Ovary (tissue), 9 donors: ENCODE data around the gene KLHL33. TPM values are rescaled to one million over a fixed set of nuclear protein-coding genes. Genes with fewer than 3 reads are reported as not detected.
A peak's percentile ranks its signal among the peaks of the same experiment; 100 is the strongest.

Source experiments
- DNase-seq, 5 donors: peaks; one replicate each; pipeline ENCODE4 v3.0.0-alpha.2; 2019 to 2020
- H3K27ac ChIP-seq, 2 donors: fragments of 200-600 bp; one replicate each; pipeline versions ENCODE4 v1.5.1 to v1.8.0; 2019 to 2022
- H3K27me3 ChIP-seq: fragments of 200-600 bp; one replicate; pipeline ENCODE4 v1.8.0; 2022
- H3K36me3 ChIP-seq: fragments of 200-600 bp; sonication (generic); one replicate; pipeline ENCODE4 v1.5.1; 2019
- H3K4me1 ChIP-seq: one replicate; pipeline ENCODE4 v1.8.1; 2013; ENCODE audit warnings: mild to moderate bottlenecking, moderate library complexity; ENCODE audit not compliant: insufficient read depth
- H3K4me3 ChIP-seq: fragments of 200-600 bp; sonication (generic); one replicate; pipeline ENCODE4 v1.5.1; 2017
- H3K9me3 ChIP-seq, 2 donors: fragments of 200-600 bp in 1 of 2; sonication (generic) in 1 of 2; one replicate each; pipeline versions ENCODE4 v1.5.1 to v1.8.1; 2013 to 2019; ENCODE audit warnings: mild to moderate bottlenecking in 1 of 2, moderate library complexity in 1 of 2
- EP300 ChIP-seq: sonication (generic); formaldehyde crosslinking; IDR thresholded peaks from one replicate; pipeline ENCODE4 v1.6.1; 2017; ENCODE audit warnings: antibody characterized with exemption
- POLR2A ChIP-seq: fragments of 450-650 bp; IDR thresholded peaks from one replicate; pipeline ENCODE4 v1.6.1; 2017; ENCODE audit warnings: antibody characterized with exemption, mild to moderate bottlenecking, moderate library complexity
- WGBS, 3 donors: extraction: QIAGEN DNeasy Blood & Tissue Kit in 1 of 3; methylation state at CpG; one replicate each; pipeline versions ENCODE4 v1.1.5 to v1.1.7; 2013 to 2017; 5-methylcytosine and 5-hydroxymethylcytosine counted together
- intact Hi-C, 4 donors: fragments of 100-400 bp; cut with DNase I; formaldehyde crosslinking; loops; one replicate each; pipeline versions ENCODE4 v1.11.0 to v1.15.1; 2022 to 2023
- polyA plus RNA-seq, 2 donors: library from polyadenylated mRNA; stranded (reverse); fragments of 200-250 nt in 1 of 2; fragments of 350-450 nt in 1 of 2; fragmentation: Illumina TruSeq in 1 of 2; extraction: RNeasy Lipid Tissue Mini Kit (QIAGEN cat#74804) in 1 of 2; gene quantifications; one replicate each; pipeline ENCODE4 v1.2.3, GENCODE V29; 2013 to 2014
- total RNA-seq, 7 donors: library from RNA; depleted of rRNA in 2 of 7; stranded (reverse); fragments of >200 nt in 2 of 7; fragmentation: NEBNext Ultra II Directional in 3 of 7; extraction: Animal tissue kit (Norgen Biotek cat#: 25700) in 3 of 7; gene quantifications; one replicate each; pipeline versions ENCODE4 v1.1.0 to v1.2.4, GENCODE V29; 2016 to 2023
- TF ChIP-seq, protein P1 (sequence below), 3 donors: fragments of 450-650 bp in 2 of 3; fragments of 200-600 bp in 1 of 3; IDR thresholded peaks; one replicate each; pipeline versions ENCODE4 v1.5.1 to v1.8.0; 2016 to 2022; ENCODE audit warnings: antibody characterized with exemption in 3 of 3, mild to moderate bottlenecking in 1 of 3
- donor health status: DM: no; HTN: no; CAD: no; lungs with moderate emphysema.
- donor health status: DM: no; HTN: no; CAD: no.
- donor health status: Bipolar disorder and iron deficiency.
- donor health status: DM: yes; HTN: yes; CAD: no.
- donor health status: DM: no; HTN: no; CAD: no.
- donor health status: DM: yes; HTN: yes; CAD: no.

Gene KLHL33
- total and polyA plus RNA-seq, 9 donors, result under 0.01 to 1.2 (median 0.73) TPM

DNA sequence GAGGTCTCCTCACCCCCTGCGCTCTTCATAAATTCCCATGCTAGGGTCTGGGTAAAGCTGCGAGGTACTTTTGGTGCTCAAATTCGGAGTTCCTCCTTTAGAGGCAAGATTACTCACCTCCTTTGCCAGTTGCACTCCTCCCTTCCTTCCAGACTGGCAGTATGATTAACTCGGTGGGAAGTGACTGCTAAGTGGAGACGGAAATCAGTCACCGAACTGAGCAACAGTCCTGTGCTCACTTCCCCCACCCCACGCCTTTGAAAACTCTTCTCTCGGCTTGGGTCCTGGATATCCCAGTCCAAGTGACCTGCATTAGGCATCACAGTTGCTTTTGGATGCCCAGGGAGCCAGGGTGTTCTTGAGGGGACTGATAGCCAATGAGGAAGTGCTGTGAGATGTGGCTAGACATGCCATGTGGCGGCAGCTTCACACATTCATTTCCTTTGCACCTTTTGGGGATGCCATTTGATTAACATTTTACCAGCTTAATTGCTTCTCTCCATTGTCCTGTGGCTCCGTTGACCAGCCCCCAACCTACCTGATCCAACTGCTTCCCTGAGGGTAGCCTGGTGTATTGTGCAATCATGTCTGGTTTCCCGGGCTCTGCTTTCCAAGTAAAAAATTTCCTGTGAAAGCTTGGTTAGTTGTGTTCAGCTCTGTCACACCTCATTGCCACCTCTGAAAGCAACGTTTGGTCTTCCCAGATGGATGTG lies 34.1 kb upstream of the KLHL33 start:
- Histone ChIP-seq H3K4me3 (peak overlapping the region; percentile 74), H3K36me3 (no peaks in the 10 kb centered on the region), H3K27me3 (no peaks in the 10 kb centered on the region), H3K27ac (peak overlapping the region in 1 of 2 donors; percentile 58), H3K9me3 (no peaks in the 10 kb centered on the region), H3K4me1 (peaks cover 2% of the 10 kb centered on the region)
- peak in 1 of 5 donors; percentile 33 for DNase-seq
- 4 to 6% (median 5%) methylated on average over 12 of the region's 12 CpGs for WGBS, 3 donors
- intact Hi-C loops, result no loop called here
- TF ChIP-seq POLR2A (no peak), EP300 (no peak)

DNA sequence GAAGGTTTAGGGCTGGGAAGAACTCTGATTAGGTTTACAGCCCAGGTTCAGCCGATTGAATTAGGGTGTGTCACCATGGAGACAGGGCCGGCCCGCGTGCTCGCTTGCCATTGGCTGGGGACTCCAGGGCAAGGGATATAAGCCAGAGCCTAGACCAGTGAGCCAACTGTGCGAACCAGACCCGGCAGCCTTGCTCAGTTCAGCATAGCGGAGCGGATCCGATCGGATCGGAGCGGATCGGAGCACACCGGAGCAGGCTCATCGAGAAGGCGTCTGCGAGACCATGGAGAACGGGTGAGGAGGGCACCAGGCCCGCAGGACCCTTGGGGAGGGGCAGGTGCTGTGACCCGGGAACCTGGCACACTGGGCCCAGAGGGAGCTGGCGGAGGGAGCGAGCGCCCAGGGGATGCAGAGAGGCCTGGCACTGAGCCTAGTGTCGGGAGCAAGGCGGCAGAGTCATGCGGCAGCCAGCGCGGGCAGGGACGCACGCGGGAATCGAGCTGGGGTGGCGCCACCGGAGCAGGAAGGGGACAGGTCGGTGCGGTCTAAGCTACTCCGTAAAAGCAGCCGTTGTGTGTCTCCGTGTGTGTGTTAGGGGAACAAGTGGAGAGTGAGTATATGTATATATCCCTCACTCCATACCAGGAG lies 33.4 kb upstream of the KLHL33 start, which contains the start of gene PNP:
Gene PNP, plus strand, starts transcription at position 165 of the 648 bp plus-strand sequence. Its CDS starts 119 bp downstream, at position 284.
- Histone ChIP-seq H3K9me3 (no peaks in the 10 kb centered on the region), H3K4me3 (peak within 1 kb of the TSS; percentile 74), H3K4me1 (peaks cover 2% of the 10 kb centered on the region), H3K27ac (peak within 1 kb of the TSS in 1 of 2 donors; percentile 58), H3K36me3 (no peaks in the 10 kb centered on the region), H3K27me3 (no peaks in the 10 kb centered on the region)
- 0 to 1% (median 1%) methylated on average over 40 of the region's 40 CpGs for WGBS, 3 donors
- TF ChIP-seq POLR2A, result peak; percentile 72
- TF ChIP-seq, protein P1, sequence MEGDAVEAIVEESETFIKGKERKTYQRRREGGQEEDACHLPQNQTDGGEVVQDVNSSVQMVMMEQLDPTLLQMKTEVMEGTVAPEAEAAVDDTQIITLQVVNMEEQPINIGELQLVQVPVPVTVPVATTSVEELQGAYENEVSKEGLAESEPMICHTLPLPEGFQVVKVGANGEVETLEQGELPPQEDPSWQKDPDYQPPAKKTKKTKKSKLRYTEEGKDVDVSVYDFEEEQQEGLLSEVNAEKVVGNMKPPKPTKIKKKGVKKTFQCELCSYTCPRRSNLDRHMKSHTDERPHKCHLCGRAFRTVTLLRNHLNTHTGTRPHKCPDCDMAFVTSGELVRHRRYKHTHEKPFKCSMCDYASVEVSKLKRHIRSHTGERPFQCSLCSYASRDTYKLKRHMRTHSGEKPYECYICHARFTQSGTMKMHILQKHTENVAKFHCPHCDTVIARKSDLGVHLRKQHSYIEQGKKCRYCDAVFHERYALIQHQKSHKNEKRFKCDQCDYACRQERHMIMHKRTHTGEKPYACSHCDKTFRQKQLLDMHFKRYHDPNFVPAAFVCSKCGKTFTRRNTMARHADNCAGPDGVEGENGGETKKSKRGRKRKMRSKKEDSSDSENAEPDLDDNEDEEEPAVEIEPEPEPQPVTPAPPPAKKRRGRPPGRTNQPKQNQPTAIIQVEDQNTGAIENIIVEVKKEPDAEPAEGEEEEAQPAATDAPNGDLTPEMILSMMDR (IDR thresholded peaks at IDR 0.05), result no peak
- DNase-seq, result peak; percentile 73 to 86 (median 81)
- intact Hi-C loops, result no loop called here

DNA sequence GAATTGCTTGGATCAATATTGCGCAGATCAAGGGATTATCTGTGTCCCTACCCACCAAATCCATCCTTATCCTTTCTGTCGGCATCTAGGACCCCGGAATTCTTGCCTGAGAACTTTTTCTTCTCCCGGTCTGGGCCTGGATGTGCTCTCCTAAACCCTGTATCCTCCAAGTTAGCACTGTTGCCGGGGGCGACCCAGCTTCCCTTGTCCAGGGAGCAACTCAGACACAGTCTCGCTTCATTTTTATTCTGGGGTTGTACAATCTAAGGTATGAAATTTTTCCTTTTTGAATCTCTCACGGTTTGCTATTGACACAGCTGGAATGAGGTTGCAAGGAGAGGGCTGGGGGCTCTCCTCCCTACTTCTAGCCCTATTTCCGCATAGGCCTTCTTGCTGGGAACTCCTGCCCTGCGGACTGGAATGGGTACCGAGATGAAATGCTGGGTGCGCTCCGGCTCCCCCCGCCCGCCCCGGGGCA lies 32.8 kb upstream of the KLHL33 start:
- Histone ChIP-seq H3K36me3 (no peaks in the 10 kb centered on the region), H3K4me3 (peak overlapping the region; percentile 74), H3K4me1 (peaks cover 2% of the 10 kb centered on the region), H3K27me3 (no peaks in the 10 kb centered on the region), H3K9me3 (no peaks in the 10 kb centered on the region), H3K27ac (no peak overlapping the region)
- 24 to 28% (median 26%) methylated on average over 16 of the region's 16 CpGs for WGBS, 3 donors
- DNase-seq, result peak in 2 of 5 donors; percentile 20 to 39
- intact Hi-C loops, result no loop called here
- TF ChIP-seq EP300 (no peak), POLR2A (no peak)
- TF ChIP-seq, protein P1 (IDR thresholded peaks at IDR 0.05), result no peak

DNA sequence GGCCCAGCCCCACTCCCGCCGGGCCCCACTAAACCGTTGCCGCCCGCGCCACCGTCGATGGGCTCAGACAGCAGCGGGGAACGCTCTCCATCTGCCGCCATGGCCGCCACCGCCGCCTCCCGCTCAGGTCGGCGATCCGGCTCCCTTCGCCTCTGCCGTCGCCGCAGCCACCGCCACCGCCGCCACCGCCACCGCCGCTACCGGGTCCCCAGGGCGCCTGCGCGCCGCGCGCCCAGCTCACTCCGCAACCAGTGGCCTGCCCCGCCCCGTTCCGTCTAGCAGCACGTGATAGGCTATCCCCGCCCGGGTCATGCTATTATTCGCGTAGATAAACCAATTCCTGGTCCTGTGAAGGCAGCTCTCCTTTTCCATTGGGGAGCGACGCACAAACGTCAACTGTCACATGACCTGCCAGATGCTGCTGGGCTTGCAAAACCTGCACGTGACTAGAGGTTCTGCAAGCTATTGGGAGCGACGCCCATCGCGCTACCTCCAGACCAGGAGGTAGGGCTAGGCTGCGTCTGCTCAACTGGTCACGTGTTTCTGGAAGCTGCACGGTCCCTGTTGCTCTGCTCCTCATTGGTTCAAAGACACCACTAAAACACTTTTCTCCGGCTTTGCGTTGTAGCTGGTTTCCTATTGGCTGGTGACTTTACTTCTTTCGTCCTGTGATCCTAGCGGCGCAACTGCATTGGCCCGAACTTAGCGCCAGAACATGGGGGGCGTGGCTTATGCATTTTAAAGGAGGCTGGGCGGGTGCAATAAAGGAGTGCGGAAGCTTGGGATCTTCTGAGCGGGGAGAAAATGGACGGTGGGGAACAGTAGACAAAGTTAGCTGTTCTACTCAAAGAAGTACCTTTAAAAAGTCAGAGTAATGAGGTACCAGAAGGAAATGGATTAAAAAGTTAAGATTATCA lies 25.5 kb upstream of the KLHL33 start, which contains the start of gene PIP4P1:
Gene PIP4P1, minus strand, starts transcription at position 210 of the 917 bp plus-strand sequence. Its CDS starts 109 bp downstream, at position 101.
- TF ChIP-seq EP300 (peak; percentile 94), POLR2A (peak; percentile 85)
- TF ChIP-seq, protein P1 (IDR thresholded peaks at IDR 0.05), result no peak
- WGBS, 3 donors, result 0 to 1% (median 0%) methylated on average over 56 to 67 of the region's 67 CpGs
- Histone ChIP-seq H3K36me3 (no peaks in the 10 kb centered on the region), H3K27me3 (no peaks in the 10 kb centered on the region), H3K27ac (peak within 1 kb of the TSS; percentile 68 to 74), H3K4me3 (peak within 1 kb of the TSS; percentile 92), H3K4me1 (peaks cover 3% of the 10 kb centered on the region), H3K9me3 (no peaks in the 10 kb centered on the region)
- peak; percentile 95 to 99 (median 97) for DNase-seq
- intact Hi-C loops, result loop anchor here in 2 of 4 donors (2.0 to 5.0 kb wide), 3 partner anchors 49 to 221 kb away; partner anchors contain the start of genes RNASE4 (in 1 of the 2) and TEP1 (in 1 of the 2)
